HFFc6 (cell line): ENCODE data around the gene CUX1. TPM values are rescaled to one million over a fixed set of nuclear protein-coding genes. Genes with fewer than 3 reads are reported as not detected.
"Not testable (repeated sequence)": the region's sequence is repeated elsewhere in the genome, so short reads cannot be mapped to it uniquely, and the experiment has no call there.

Experiments used
- DNase-seq: peaks from one replicate; pipeline ENCODE4 v3.0.0-alpha.2; 2018
- H3K27ac Mint-ChIP-seq: 2 replicates; pipeline ENCODE4 v1.8.0; 2020; ENCODE audit warnings: mild to moderate bottlenecking, mixed read lengths
- H3K27me3 Mint-ChIP-seq: 2 replicates; pipeline ENCODE4 v1.8.0; 2021; ENCODE audit warnings: mild to moderate bottlenecking, moderate library complexity, mixed read lengths; ENCODE audit not compliant: insufficient read depth
- H3K36me3 Mint-ChIP-seq: 2 replicates; pipeline ENCODE4 v1.8.0; 2021; ENCODE audit warnings: low read depth, mixed read lengths
- H3K4me1 Mint-ChIP-seq: 2 replicates; pipeline ENCODE4 v1.8.0; 2020; ENCODE audit warnings: low read depth, mixed read lengths
- H3K4me3 Mint-ChIP-seq: 2 replicates; pipeline ENCODE4 v1.8.0; 2020; ENCODE audit warnings: mild to moderate bottlenecking, moderate library complexity, mixed read lengths
- H3K9me3 Mint-ChIP-seq: 2 replicates; pipeline ENCODE4 v1.8.0; 2020; ENCODE audit warnings: mild to moderate bottlenecking, mixed read lengths
- total RNA-seq, 6 experiments: library from RNA; stranded (reverse); fragmentation: NEBNext Ultra II Directional; extraction: Animal tissue kit (Norgen Biotek cat#: 25700); gene quantifications; 2 replicates in 1 of 6; 3 replicates in 5 of 6; pipeline ENCODE4 v1.2.3, GENCODE V29; 2021
- TF ChIP-seq, protein P1 (sequence below): fragments of 200-600 bp; sonication (generic); IDR thresholded peaks from 2 replicates; pipeline ENCODE4 v1.5.0; 2021; ENCODE audit warnings: antibody characterized with exemption, mild to moderate bottlenecking

Gene CUX1
- total RNA-seq, 6 experiments from 2014 or later = 46.9 to 64.2 (median 51.6) TPM

DNA sequence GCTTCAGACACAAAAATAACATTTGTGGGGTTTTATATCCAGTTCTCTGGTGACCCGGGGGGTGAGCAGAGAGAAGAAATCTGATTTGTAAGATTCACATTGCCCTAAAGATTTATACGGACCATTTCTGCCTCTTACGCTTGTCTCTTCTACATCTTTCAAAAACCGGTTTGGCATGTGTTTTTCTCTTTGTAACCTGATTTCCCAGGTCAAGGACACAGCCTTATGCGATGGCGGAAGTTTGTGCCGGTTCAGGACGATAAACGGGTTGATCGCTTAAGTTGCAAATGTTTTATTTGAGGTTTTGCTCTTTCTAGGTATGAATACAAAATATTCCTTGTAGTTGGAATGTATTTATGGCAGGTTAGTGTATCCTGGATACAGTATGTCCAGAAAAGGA is 407.6 kb downstream of the CUX1 start:
- no peak overlapping the region for H3K4me3 Mint-ChIP-seq
- TF ChIP-seq, protein P1, sequence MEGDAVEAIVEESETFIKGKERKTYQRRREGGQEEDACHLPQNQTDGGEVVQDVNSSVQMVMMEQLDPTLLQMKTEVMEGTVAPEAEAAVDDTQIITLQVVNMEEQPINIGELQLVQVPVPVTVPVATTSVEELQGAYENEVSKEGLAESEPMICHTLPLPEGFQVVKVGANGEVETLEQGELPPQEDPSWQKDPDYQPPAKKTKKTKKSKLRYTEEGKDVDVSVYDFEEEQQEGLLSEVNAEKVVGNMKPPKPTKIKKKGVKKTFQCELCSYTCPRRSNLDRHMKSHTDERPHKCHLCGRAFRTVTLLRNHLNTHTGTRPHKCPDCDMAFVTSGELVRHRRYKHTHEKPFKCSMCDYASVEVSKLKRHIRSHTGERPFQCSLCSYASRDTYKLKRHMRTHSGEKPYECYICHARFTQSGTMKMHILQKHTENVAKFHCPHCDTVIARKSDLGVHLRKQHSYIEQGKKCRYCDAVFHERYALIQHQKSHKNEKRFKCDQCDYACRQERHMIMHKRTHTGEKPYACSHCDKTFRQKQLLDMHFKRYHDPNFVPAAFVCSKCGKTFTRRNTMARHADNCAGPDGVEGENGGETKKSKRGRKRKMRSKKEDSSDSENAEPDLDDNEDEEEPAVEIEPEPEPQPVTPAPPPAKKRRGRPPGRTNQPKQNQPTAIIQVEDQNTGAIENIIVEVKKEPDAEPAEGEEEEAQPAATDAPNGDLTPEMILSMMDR = no peak
- DNase-seq = no peak
- no peaks in the 10 kb centered on the region for H3K9me3 Mint-ChIP-seq
- no peaks in the 10 kb centered on the region; the same call in 1 of the 2 replicates for H3K27me3 Mint-ChIP-seq
- H3K36me3 Mint-ChIP-seq = no peaks in the 10 kb centered on the region
- H3K4me1 Mint-ChIP-seq = peaks cover 13% of the 10 kb centered on the region
- no peak overlapping the region for H3K27ac Mint-ChIP-seq

- no peaks in the 10 kb centered on the region for H3K9me3 Mint-ChIP-seq
- H3K27me3 Mint-ChIP-seq = no peaks in the 10 kb centered on the region
- peaks cover 6% of the 10 kb centered on the region; the same call in 1 of the 2 replicates for H3K4me1 Mint-ChIP-seq
- TF ChIP-seq, protein P1 = no peak
- no peaks in the 10 kb centered on the region for H3K36me3 Mint-ChIP-seq
- H3K27ac Mint-ChIP-seq = no peak overlapping the region
- no peak for DNase-seq
- no peak overlapping the region for H3K4me3 Mint-ChIP-seq
Measured at GRCh38 chr7:102227371-102227770, 409.9 kb downstream of the CUX1 start.

DNA sequence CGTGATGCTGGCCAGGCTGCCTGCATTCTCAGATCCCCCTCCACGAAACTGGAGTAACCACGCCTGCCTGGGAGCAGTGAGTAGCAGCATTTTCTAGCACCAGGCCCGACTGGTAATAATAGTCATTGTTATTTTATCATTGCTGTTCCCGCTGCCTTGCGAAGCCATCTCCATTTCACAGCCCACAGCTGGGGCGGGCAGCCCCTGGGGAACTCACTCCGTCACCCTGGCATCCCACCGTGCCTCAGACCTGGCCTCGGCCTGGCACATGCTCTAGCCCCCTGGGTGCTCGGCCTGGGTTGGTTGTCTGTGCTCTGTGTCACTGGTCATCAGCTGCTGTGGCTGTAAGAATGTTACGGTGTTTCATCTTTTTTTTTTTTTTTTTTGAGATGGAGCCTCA is 411.5 kb downstream of the CUX1 start:
- Mint-ChIP-seq H3K27ac (no peak overlapping the region), H3K4me3 (no peak overlapping the region), H3K9me3 (no peaks in the 10 kb centered on the region), H3K27me3 (no peaks in the 10 kb centered on the region), H3K36me3 (no peaks in the 10 kb centered on the region), H3K4me1 (peaks cover 6% of the 10 kb centered on the region; the same call in 1 of the 2 replicates)
- DNase-seq = no peak
- TF ChIP-seq, protein P1 = no peak

- DNase-seq, H3K4me3 Mint-ChIP-seq, H3K4me1 Mint-ChIP-seq, H3K27me3 Mint-ChIP-seq, H3K9me3 Mint-ChIP-seq, H3K36me3 Mint-ChIP-seq: not testable (repeated sequence)
- H3K27ac Mint-ChIP-seq = peak overlapping the region; percentile 38
Measured at GRCh38 chr7:102230162-102230561, 412.7 kb downstream of the CUX1 start.

GRCh38 chr7:102230593-102230992 is 413.2 kb downstream of the CUX1 start:
- Mint-ChIP-seq H3K9me3 (no peaks in the 10 kb centered on the region), H3K36me3 (no peaks in the 10 kb centered on the region), H3K27me3 (no peaks in the 10 kb centered on the region), H3K4me1 (peaks cover 6% of the 10 kb centered on the region; the same call in 1 of the 2 replicates), H3K4me3 (no peak overlapping the region), H3K27ac (peak overlapping the region; percentile 38)
- TF ChIP-seq, protein P1 = no peak
- DNase-seq = peak; percentile 59

- Mint-ChIP-seq H3K36me3 (no peaks in the 10 kb centered on the region; the same call in 1 of the 2 replicates), H3K4me3 (no peak overlapping the region), H3K27me3 (no peaks in the 10 kb centered on the region), H3K27ac (no peak overlapping the region), H3K9me3 (no peaks in the 10 kb centered on the region), H3K4me1 (peaks cover 6% of the 10 kb centered on the region; the same call in 1 of the 2 replicates)
- DNase-seq = no peak
- TF ChIP-seq, protein P1 = no peak
Measured at GRCh38 chr7:102232611-102233286, 415.3 kb downstream of the CUX1 start.
